Measurements from ENCODE around the gene PFN1.

Gene PFN1

DNA sequence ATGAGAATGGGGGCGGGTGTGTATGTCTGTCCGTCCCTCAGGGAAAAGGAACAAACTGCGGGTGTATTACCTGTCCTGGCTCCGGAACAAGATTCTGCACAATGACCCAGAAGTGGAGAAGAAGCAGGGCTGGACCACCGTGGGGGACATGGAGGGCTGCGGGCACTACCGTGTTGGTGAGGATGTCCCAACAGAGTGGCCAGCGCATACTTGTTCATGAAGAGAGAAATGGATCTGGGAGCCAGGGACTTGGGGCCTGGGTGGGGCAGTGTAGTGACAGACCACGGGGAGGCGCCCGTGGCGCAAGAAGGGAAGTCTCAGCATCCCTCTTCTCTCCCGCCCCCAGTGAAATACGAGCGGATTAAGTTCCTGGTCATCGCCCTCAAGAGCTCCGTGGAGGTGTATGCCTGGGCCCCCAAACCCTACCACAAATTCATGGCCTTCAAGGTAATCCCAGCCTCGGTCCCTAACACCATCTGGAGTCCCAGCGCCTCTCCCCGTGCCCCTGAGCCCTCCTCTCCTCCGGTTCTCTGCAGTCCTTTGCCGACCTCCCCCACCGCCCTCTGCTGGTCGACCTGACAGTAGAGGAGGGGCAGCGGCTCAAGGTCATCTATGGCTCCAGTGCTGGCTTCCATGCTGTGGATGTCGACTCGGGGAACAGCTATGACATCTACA is 52.5 kb downstream of the PFN1 start:
- no peak for DNase-seq
